ENCODE results near the gene FSTL4.

FSTL4 gene

GRCh38 chr5:133314086-133314485 lies 298.3 kb downstream of the FSTL4 start:
- Mint-ChIP-seq H3K9me3 (no peaks in the 10 kb centered on the region), H3K27ac (no peak overlapping the region), H3K36me3 (ENCODE audit: insufficient read depth) (no peaks in the 10 kb centered on the region), H3K4me1 (ENCODE audit: low read depth in 2 of 2) (no peaks in the 10 kb centered on the region), H3K27me3 (peaks cover 7 to 58% of the 10 kb centered on the region in 2 donors), H3K4me3 (no peak overlapping the region)
- DNase-seq (no peak), ATAC-seq (replicated peaks) (no peak)

GRCh38 chr5:133311176-133311575 lies 301.2 kb downstream of the FSTL4 start:
- Mint-ChIP-seq H3K4me1 (ENCODE audit: low read depth in 2 of 2) (no peaks in the 10 kb centered on the region), H3K36me3 (ENCODE audit: insufficient read depth) (no peaks in the 10 kb centered on the region), H3K4me3 (no peak overlapping the region), H3K27me3 (peaks cover 7 to 61% of the 10 kb centered on the region in 2 donors), H3K27ac (no peak overlapping the region), H3K9me3 (no peaks in the 10 kb centered on the region)
- DNase-seq = no peak
- ATAC-seq (replicated peaks) = no peak

- DNase-seq (no peak), ATAC-seq (replicated peaks) (no peak)
- no peak overlapping the region for H3K4me3 Mint-ChIP-seq
- no peaks in the 10 kb centered on the region for H3K4me1 Mint-ChIP-seq (ENCODE audit: low read depth in 2 of 2)
- no peaks in the 10 kb centered on the region for H3K9me3 Mint-ChIP-seq
- H3K27ac Mint-ChIP-seq = no peak overlapping the region
- peaks cover 7 to 54% of the 10 kb centered on the region in 2 donors for H3K27me3 Mint-ChIP-seq
- no peaks in the 10 kb centered on the region for H3K36me3 Mint-ChIP-seq (ENCODE audit: insufficient read depth)
Observed at GRCh38 chr5:133309984-133310621, 302.2 kb downstream of the FSTL4 start.

GRCh38 chr5:133309166-133309795 lies 303.1 kb downstream of the FSTL4 start:
- no peaks in the 10 kb centered on the region for H3K4me1 Mint-ChIP-seq (ENCODE audit: low read depth in 2 of 2)
- H3K27me3 Mint-ChIP-seq = peaks cover 7 to 54% of the 10 kb centered on the region in 2 donors
- no peaks in the 10 kb centered on the region for H3K36me3 Mint-ChIP-seq (ENCODE audit: insufficient read depth)
- ATAC-seq (replicated peaks) (no peak), DNase-seq (no peak)
- no peak overlapping the region for H3K27ac Mint-ChIP-seq
- H3K4me3 Mint-ChIP-seq = no peak overlapping the region
- H3K9me3 Mint-ChIP-seq = no peaks in the 10 kb centered on the region

GRCh38 chr5:133307275-133307674 lies 305.1 kb downstream of the FSTL4 start:
- Mint-ChIP-seq H3K9me3 (no peaks in the 10 kb centered on the region), H3K4me1 (ENCODE audit: low read depth in 2 of 2) (peaks cover 0 to 4% of the 10 kb centered on the region in 2 donors), H3K4me3 (no peak overlapping the region), H3K27ac (no peak overlapping the region), H3K36me3 (ENCODE audit: insufficient read depth) (no peaks in the 10 kb centered on the region), H3K27me3 (peaks cover 16 to 53% of the 10 kb centered on the region in 2 donors)
- ATAC-seq (replicated peaks) (no peak), DNase-seq (no peak)

GRCh38 chr5:133304707-133305216 lies 307.6 kb downstream of the FSTL4 start:
- ATAC-seq (replicated peaks) (no peak), DNase-seq (no peak)
- Mint-ChIP-seq H3K4me3 (no peak overlapping the region), H3K36me3 (ENCODE audit: insufficient read depth) (no peaks in the 10 kb centered on the region), H3K4me1 (ENCODE audit: low read depth in 2 of 2) (peaks cover 0 to 4% of the 10 kb centered on the region in 2 donors), H3K9me3 (no peaks in the 10 kb centered on the region), H3K27ac (no peak overlapping the region), H3K27me3 (peaks cover 11 to 37% of the 10 kb centered on the region in 2 donors)

GRCh38 chr5:133304178-133304577 lies 308.2 kb downstream of the FSTL4 start:
- no peak for ATAC-seq (replicated peaks)
- Mint-ChIP-seq H3K4me1 (ENCODE audit: low read depth in 2 of 2) (peaks cover 0 to 4% of the 10 kb centered on the region in 2 donors), H3K4me3 (no peak overlapping the region), H3K9me3 (no peaks in the 10 kb centered on the region), H3K27me3 (peaks cover 11 to 32% of the 10 kb centered on the region in 2 donors), H3K36me3 (ENCODE audit: insufficient read depth) (no peaks in the 10 kb centered on the region), H3K27ac (no peak overlapping the region)
- no peak for DNase-seq

- DNase-seq (no peak), ATAC-seq (replicated peaks) (no peak)
- H3K4me1 Mint-ChIP-seq (ENCODE audit: low read depth in 2 of 2) = peaks cover 0 to 4% of the 10 kb centered on the region in 2 donors
- no peaks in the 10 kb centered on the region for H3K9me3 Mint-ChIP-seq
- no peaks in the 10 kb centered on the region for H3K36me3 Mint-ChIP-seq (ENCODE audit: insufficient read depth)
- peaks cover 11 to 24% of the 10 kb centered on the region in 2 donors for H3K27me3 Mint-ChIP-seq
- H3K4me3 Mint-ChIP-seq = no peak overlapping the region
- H3K27ac Mint-ChIP-seq = no peak overlapping the region
Observed at GRCh38 chr5:133303298-133303697, 309.0 kb downstream of the FSTL4 start.

DNA sequence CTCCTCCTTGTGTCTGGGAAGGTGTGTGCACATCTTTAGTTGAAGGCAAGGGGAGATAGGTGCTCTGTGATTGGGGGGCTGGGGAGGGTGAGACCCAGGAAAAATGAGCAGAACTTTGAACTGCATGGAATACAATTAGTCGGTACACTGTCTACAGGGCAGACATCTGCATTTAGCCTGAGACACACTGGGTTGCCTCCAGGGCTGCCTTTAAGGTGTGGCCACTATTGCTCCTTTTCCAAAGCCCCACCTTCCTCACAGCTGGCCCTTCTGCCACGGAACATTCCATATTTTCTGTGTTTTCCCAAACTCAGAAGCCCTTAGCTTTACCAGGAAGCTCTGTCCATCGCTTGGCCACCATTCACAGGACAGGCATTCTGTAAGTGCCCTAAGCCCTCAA lies 312.6 kb downstream of the FSTL4 start:
- Mint-ChIP-seq H3K4me3 (no peak overlapping the region), H3K27me3 (peaks cover 11% of the 10 kb centered on the region in 2 donors)

GRCh38 chr5:133299021-133299420 lies 313.3 kb downstream of the FSTL4 start:
- no peaks in the 10 kb centered on the region for H3K9me3 Mint-ChIP-seq
- peaks cover 0 to 4% of the 10 kb centered on the region in 2 donors for H3K4me1 Mint-ChIP-seq (ENCODE audit: low read depth in 2 of 2)
- DNase-seq (no peak), ATAC-seq (replicated peaks) (no peak)
- H3K27ac Mint-ChIP-seq = no peak overlapping the region
- H3K27me3 Mint-ChIP-seq = peaks cover 11% of the 10 kb centered on the region in 2 donors
- H3K36me3 Mint-ChIP-seq (ENCODE audit: insufficient read depth) = no peaks in the 10 kb centered on the region
- no peak overlapping the region for H3K4me3 Mint-ChIP-seq

More for the DNA sequence above, 312.6 kb downstream of the FSTL4 start:
- H3K27ac Mint-ChIP-seq = no peak overlapping the region
- DNase-seq (no peak), ATAC-seq (replicated peaks) (no peak)
- H3K9me3 Mint-ChIP-seq = no peaks in the 10 kb centered on the region
- no peaks in the 10 kb centered on the region for H3K36me3 Mint-ChIP-seq (ENCODE audit: insufficient read depth)
- peaks cover 0 to 4% of the 10 kb centered on the region in 2 donors for H3K4me1 Mint-ChIP-seq (ENCODE audit: low read depth in 2 of 2)

DNA sequence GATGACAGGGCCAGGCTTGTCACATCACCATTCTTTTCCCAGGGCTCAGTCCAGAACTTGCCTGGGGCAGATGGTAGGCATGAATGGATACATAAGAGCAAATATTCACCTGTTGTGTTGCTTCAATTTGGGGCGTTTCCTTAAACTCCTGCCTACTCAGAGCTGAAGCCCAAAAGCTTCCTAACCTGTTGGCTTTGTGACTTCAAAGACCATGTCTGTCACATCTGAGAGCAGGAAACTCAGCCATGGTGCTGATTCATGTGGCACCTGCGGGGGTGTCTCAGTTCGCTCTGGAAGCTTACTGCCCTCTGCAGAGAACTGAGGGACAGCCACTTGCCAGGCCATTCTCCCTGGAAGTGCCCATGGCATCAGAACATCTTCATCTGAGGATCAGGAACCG lies 313.9 kb downstream of the FSTL4 start:
- Mint-ChIP-seq H3K27me3 (peaks cover 8 to 9% of the 10 kb centered on the region in 2 donors), H3K27ac (no peak overlapping the region), H3K4me1 (ENCODE audit: low read depth in 2 of 2) (peaks cover 0 to 3% of the 10 kb centered on the region in 2 donors), H3K36me3 (ENCODE audit: insufficient read depth) (no peaks in the 10 kb centered on the region), H3K9me3 (no peaks in the 10 kb centered on the region), H3K4me3 (no peak overlapping the region)
- DNase-seq = no peak
- no peak for ATAC-seq (replicated peaks)

DNA sequence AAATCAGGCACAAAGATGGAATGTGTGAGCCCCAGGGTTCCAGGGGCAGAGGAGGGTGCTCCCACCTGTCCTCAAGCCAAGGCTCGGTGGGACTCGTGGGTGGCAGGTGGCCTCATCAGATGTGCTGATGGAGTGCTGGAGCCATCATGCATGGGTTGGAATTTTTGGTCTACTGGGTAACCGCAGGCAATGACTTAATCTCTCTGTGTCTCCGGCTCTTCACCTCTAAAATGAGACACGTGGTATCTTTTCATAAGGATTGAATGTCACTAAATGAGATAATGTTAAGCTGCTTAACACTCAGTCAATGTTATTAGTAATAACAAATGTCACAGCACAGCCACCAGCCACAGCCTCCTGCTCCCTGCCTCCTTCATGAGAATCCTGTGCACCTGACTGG lies 315.0 kb downstream of the FSTL4 start:
- no peaks in the 10 kb centered on the region for H3K4me1 Mint-ChIP-seq (ENCODE audit: low read depth in 2 of 2)
- DNase-seq = no peak
- no peaks in the 10 kb centered on the region for H3K27me3 Mint-ChIP-seq
- H3K4me3 Mint-ChIP-seq = no peak overlapping the region
- ATAC-seq (replicated peaks) = no peak
- no peak overlapping the region for H3K27ac Mint-ChIP-seq
- no peaks in the 10 kb centered on the region for H3K36me3 Mint-ChIP-seq (ENCODE audit: insufficient read depth)
- H3K9me3 Mint-ChIP-seq = no peaks in the 10 kb centered on the region

- H3K4me1 Mint-ChIP-seq (ENCODE audit: low read depth in 2 of 2) = no peaks in the 10 kb centered on the region
- no peaks in the 10 kb centered on the region for H3K36me3 Mint-ChIP-seq (ENCODE audit: insufficient read depth)
- ATAC-seq (replicated peaks) (no peak), DNase-seq (no peak)
- H3K27me3 Mint-ChIP-seq = no peaks in the 10 kb centered on the region
- no peak overlapping the region for H3K4me3 Mint-ChIP-seq
- no peak overlapping the region for H3K27ac Mint-ChIP-seq
- H3K9me3 Mint-ChIP-seq = no peaks in the 10 kb centered on the region
Observed at GRCh38 chr5:133296624-133297023, 315.7 kb downstream of the FSTL4 start.

- Mint-ChIP-seq H3K36me3 (ENCODE audit: insufficient read depth) (no peaks in the 10 kb centered on the region), H3K4me1 (ENCODE audit: low read depth in 2 of 2) (no peaks in the 10 kb centered on the region), H3K4me3 (no peak overlapping the region), H3K27me3 (no peaks in the 10 kb centered on the region), H3K27ac (no peak overlapping the region), H3K9me3 (no peaks in the 10 kb centered on the region)
- no peak for DNase-seq
- ATAC-seq (replicated peaks) = no peak
Observed at GRCh38 chr5:133295520-133295919, 316.8 kb downstream of the FSTL4 start.
